Endodermal cell (in vitro differentiated cells): Measurements from ENCODE around the gene DDX31. TPM values are rescaled to one million over a fixed set of nuclear protein-coding genes. Genes with fewer than 3 reads are reported as not detected.

ENCODE experiments used
- DNase-seq: peaks from one replicate; pipeline ENCODE4 v3.0.0-alpha.2; 2017
- H3K27ac ChIP-seq: 2 replicates; pipeline ENCODE4 v1.5.1; 2013; ENCODE audit warnings: mild to moderate bottlenecking, low read depth, low read length, moderate library complexity
- H3K27me3 ChIP-seq: 2 replicates; pipeline ENCODE4 v1.6.1; 2013; ENCODE audit warnings: mild to moderate bottlenecking, low read length, moderate library complexity; ENCODE audit not compliant: insufficient read depth, control insufficient read depth, poor library complexity, severe bottlenecking
- H3K36me3 ChIP-seq: 2 replicates; pipeline ENCODE4 v1.7.0; 2013; ENCODE audit warnings: mild to moderate bottlenecking, low read length, moderate library complexity; ENCODE audit not compliant: control insufficient read depth, insufficient read depth
- H3K4me1 ChIP-seq: one replicate; pipeline ENCODE4 v1.7.0; 2013; ENCODE audit warnings: low read length; ENCODE audit not compliant: control insufficient read depth, insufficient read depth
- H3K4me3 ChIP-seq: 2 replicates; pipeline ENCODE4 v1.5.1; 2013; ENCODE audit warnings: mild to moderate bottlenecking, low read length, moderate library complexity
- H3K9ac ChIP-seq: 2 replicates; pipeline ENCODE4 v1.6.1; 2013; ENCODE audit warnings: mild to moderate bottlenecking, low read length, moderate library complexity; ENCODE audit not compliant: poor library complexity, severe bottlenecking; ENCODE audit errors: extremely low read depth
- H3K9me3 ChIP-seq: 2 replicates; pipeline ENCODE4 v1.6.1; 2013; ENCODE audit warnings: mild to moderate bottlenecking, low read length, moderate library complexity; ENCODE audit not compliant: control insufficient read depth
- H3K27ac Mint-ChIP-seq: 2 replicates; pipeline ENCODE4 v1.8.0; 2020; ENCODE audit warnings: mixed read lengths
- H3K27me3 Mint-ChIP-seq: 2 replicates; pipeline ENCODE4 v1.8.0; 2021; ENCODE audit warnings: mild to moderate bottlenecking, mixed read lengths; ENCODE audit not compliant: insufficient read depth
- H3K36me3 Mint-ChIP-seq: 2 replicates; pipeline ENCODE4 v1.8.0; 2020; ENCODE audit warnings: low read depth, mixed read lengths
- H3K4me1 Mint-ChIP-seq: 2 replicates; pipeline ENCODE4 v1.8.0; 2020; ENCODE audit warnings: mixed read lengths
- H3K4me3 Mint-ChIP-seq: 2 replicates; pipeline ENCODE4 v1.8.0; 2020; ENCODE audit warnings: mild to moderate bottlenecking, moderate library complexity, mixed read lengths
- H3K9me3 Mint-ChIP-seq: 2 replicates; pipeline ENCODE4 v1.8.0; 2020; ENCODE audit warnings: mild to moderate bottlenecking, mixed read lengths
- WGBS, 2 experiments: methylation state at CpG; one replicate each; pipeline versions ENCODE4 v1.1.5 to v1.1.7; 2013; ENCODE audit warnings: missing lambda C conversion rate in 2 of 2, mixed read lengths in 1 of 2; ENCODE audit not compliant: insufficient coverage in 1 of 2, insufficient read length in 1 of 2; 5-methylcytosine and 5-hydroxymethylcytosine counted together
- total RNA-seq, 2 donors: library from RNA; stranded (reverse); fragmentation: NEBNext Ultra II Directional in 1 of 2; extraction: Animal tissue kit (Norgen Biotek cat#: 25700) in 1 of 2; gene quantifications; 2 replicates in 1 of 2; 3 replicates in 1 of 2; pipeline ENCODE4 v1.2.1, GENCODE V29; 2021
- TF ChIP-seq, protein P1 (sequence below): fragments of 200-600 bp; sonication (generic); conservative IDR thresholded peaks from 2 replicates; pipeline ENCODE4 v1.5.0; 2021; ENCODE audit warnings: antibody characterized with exemption, mild to moderate bottlenecking

Gene DDX31
- total RNA-seq, 2 donors from 2014 or later, result 29.1 to 30.5 TPM

GRCh38 chr9:132645711-132646110, 24.1 kb downstream of the DDX31 start:
- no peak overlapping the region for H3K27ac ChIP-seq
- Mint-ChIP-seq H3K36me3 (peaks cover 78% of the 10 kb centered on the region), H3K9me3 (no peaks in the 10 kb centered on the region), H3K27me3 (no peaks in the 10 kb centered on the region), H3K4me3 (no peak overlapping the region), H3K4me1 (peaks cover 12% of the 10 kb centered on the region), H3K27ac (no peak overlapping the region)
- peaks cover 99% of the 10 kb centered on the region for H3K36me3 ChIP-seq
- H3K9ac ChIP-seq, result no peak overlapping the region
- H3K4me3 ChIP-seq, result no peak overlapping the region
- H3K9me3 ChIP-seq, result no peaks in the 10 kb centered on the region
- no peak for DNase-seq
- TF ChIP-seq, protein P1, sequence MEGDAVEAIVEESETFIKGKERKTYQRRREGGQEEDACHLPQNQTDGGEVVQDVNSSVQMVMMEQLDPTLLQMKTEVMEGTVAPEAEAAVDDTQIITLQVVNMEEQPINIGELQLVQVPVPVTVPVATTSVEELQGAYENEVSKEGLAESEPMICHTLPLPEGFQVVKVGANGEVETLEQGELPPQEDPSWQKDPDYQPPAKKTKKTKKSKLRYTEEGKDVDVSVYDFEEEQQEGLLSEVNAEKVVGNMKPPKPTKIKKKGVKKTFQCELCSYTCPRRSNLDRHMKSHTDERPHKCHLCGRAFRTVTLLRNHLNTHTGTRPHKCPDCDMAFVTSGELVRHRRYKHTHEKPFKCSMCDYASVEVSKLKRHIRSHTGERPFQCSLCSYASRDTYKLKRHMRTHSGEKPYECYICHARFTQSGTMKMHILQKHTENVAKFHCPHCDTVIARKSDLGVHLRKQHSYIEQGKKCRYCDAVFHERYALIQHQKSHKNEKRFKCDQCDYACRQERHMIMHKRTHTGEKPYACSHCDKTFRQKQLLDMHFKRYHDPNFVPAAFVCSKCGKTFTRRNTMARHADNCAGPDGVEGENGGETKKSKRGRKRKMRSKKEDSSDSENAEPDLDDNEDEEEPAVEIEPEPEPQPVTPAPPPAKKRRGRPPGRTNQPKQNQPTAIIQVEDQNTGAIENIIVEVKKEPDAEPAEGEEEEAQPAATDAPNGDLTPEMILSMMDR, result no peak
- peaks cover 13% of the 10 kb centered on the region for H3K4me1 ChIP-seq
- 95 to 97% methylated on average over 12 to 15 of the region's 15 CpGs for WGBS, 2 experiments
- H3K27me3 ChIP-seq, result no peaks in the 10 kb centered on the region

DNA sequence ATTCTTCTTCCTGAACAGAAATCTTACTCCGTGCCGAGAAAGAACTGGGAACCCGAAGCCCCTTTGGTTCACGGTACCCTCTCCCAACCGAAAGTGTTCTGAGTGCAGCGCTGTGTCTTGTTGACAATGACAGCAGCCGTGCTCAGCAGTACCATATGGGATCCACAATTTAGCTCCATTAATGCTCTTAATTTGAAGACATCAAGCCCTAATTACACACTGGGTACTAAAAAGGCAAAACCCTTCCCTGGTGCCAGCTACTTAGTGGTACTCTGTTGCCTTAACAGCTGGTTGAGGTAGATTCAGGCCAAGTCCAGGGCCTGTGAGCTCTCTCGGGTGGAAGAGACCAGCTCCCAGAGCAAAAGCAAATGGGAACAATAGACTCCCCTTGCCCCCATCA, 24.5 kb downstream of the DDX31 start:
- Histone ChIP-seq H3K27me3 (no peaks in the 10 kb centered on the region), H3K4me3 (no peak overlapping the region), H3K4me1 (peaks cover 13% of the 10 kb centered on the region), H3K9me3 (no peaks in the 10 kb centered on the region), H3K27ac (no peak overlapping the region), H3K36me3 (peaks cover 99% of the 10 kb centered on the region), H3K9ac (no peak overlapping the region)
- Mint-ChIP-seq H3K36me3 (peaks cover 81% of the 10 kb centered on the region), H3K4me1 (peaks cover 12% of the 10 kb centered on the region), H3K27ac (no peak overlapping the region), H3K27me3 (no peaks in the 10 kb centered on the region), H3K4me3 (no peak overlapping the region), H3K9me3 (no peaks in the 10 kb centered on the region)
- WGBS, 2 experiments, result 88 to 97% methylated on average over 7 to 8 of the region's 8 CpGs
- TF ChIP-seq, protein P1, result no peak
- no peak for DNase-seq

DNA sequence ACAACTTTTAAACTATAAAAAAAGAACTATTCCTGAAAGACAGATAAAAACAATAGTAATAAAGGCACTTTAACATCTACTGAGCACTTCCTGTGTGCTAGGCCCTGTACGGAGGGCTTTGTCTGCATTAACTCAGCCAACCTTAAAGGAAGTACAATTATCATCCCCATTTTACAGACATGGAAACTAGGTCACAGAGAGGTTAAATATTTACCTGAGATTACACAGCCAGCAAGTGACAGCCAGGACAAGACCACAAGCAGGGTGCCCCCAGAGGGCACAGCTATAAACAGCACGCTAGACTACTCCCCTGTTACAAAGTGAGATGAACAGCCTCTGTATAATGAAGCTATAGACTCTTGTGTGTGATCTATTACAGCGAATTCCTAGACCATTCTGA, 25.5 kb downstream of the DDX31 start:
- Mint-ChIP-seq H3K4me3 (no peak overlapping the region), H3K36me3 (peaks cover 81% of the 10 kb centered on the region), H3K4me1 (peaks cover 17% of the 10 kb centered on the region), H3K27ac (no peak overlapping the region), H3K9me3 (no peaks in the 10 kb centered on the region), H3K27me3 (no peaks in the 10 kb centered on the region)
- TF ChIP-seq, protein P1, result peak; percentile 70
- H3K9ac ChIP-seq, result no peak overlapping the region
- no peak for DNase-seq
- WGBS, 2 experiments, result 92 to 94% methylated on average over 2 to 3 of the region's 3 CpGs
- H3K4me3 ChIP-seq, result no peak overlapping the region
- peaks cover 13% of the 10 kb centered on the region for H3K4me1 ChIP-seq
- peaks cover 99% of the 10 kb centered on the region for H3K36me3 ChIP-seq
- no peak overlapping the region for H3K27ac ChIP-seq
- no peaks in the 10 kb centered on the region for H3K27me3 ChIP-seq
- no peaks in the 10 kb centered on the region for H3K9me3 ChIP-seq
